KMS-11 (cell line): ENCODE data around the gene TMBIM1.
A peak's percentile ranks its signal among the peaks of the same experiment; 100 is the strongest.
"Not testable (repeated sequence)": the region's sequence is repeated elsewhere in the genome, so short reads cannot be mapped to it uniquely, and the experiment has no call there.

ENCODE experiments used
- H2AFZ ChIP-seq: fragments of 200-600 bp; sonication (generic); 2 replicates; pipeline ENCODE4 v1.6.1; 2016; ENCODE audit warnings: antibody characterized with exemption, mixed run types, low read depth
- H3K27ac ChIP-seq: fragments of 200-600 bp; sonication (generic); 2 replicates; pipeline ENCODE4 v1.6.1; 2016; ENCODE audit warnings: mild to moderate bottlenecking, mixed run types
- H3K27me3 ChIP-seq: fragments of 200-600 bp; sonication (generic); 2 replicates; pipeline ENCODE4 v1.6.1; 2017; ENCODE audit warnings: mild to moderate bottlenecking, low read depth, mixed run types, moderate library complexity; ENCODE audit not compliant: insufficient read depth
- H3K36me3 ChIP-seq: fragments of 200-600 bp; sonication (generic); 2 replicates; pipeline ENCODE4 v1.6.1; 2017; ENCODE audit warnings: mild to moderate bottlenecking, mixed run types; ENCODE audit not compliant: insufficient read depth
- H3K4me1 ChIP-seq: fragments of 200-600 bp; sonication (generic); 2 replicates; pipeline ENCODE4 v1.6.1; 2016; ENCODE audit warnings: mild to moderate bottlenecking, low read depth, mixed run types; ENCODE audit not compliant: poor library complexity, severe bottlenecking
- H3K4me2 ChIP-seq: fragments of 200-600 bp; sonication (generic); 2 replicates; pipeline ENCODE4 v1.7.0; 2016; ENCODE audit warnings: mild to moderate bottlenecking, mixed run types
- H3K4me3 ChIP-seq: fragments of 200-600 bp; sonication (generic); IDR thresholded peaks from 2 replicates; pipeline ENCODE4 v1.6.1; 2017; ENCODE audit warnings: low read depth, low read length, mixed read lengths; ENCODE audit not compliant: insufficient read depth
- H3K79me2 ChIP-seq: fragments of 200-600 bp; sonication (generic); 2 replicates; pipeline ENCODE4 v1.6.1; 2016; ENCODE audit warnings: low read depth, mixed run types; ENCODE audit not compliant: insufficient read depth
- H3K9ac ChIP-seq: fragments of 200-600 bp; sonication (generic); 2 replicates; pipeline ENCODE4 v1.6.1; 2016; ENCODE audit warnings: mild to moderate bottlenecking, mixed run types
- H4K20me1 ChIP-seq: fragments of 200-600 bp; sonication (generic); 2 replicates; pipeline ENCODE4 v1.6.1; 2016; ENCODE audit warnings: mild to moderate bottlenecking, mixed run types; ENCODE audit not compliant: insufficient read depth
- CTCF ChIP-seq: fragments of 200-600 bp; sonication (generic); conservative IDR thresholded peaks from 2 replicates; pipeline ENCODE4 v1.6.1; 2017; ENCODE audit warnings: low read depth, mild to moderate bottlenecking, antibody characterized with exemption, low read length, moderate library complexity, mixed read lengths

The TMBIM1 gene

GRCh38 chr2:218273908-218274249 is 18.4 kb downstream of the TMBIM1 start:
- H3K27ac ChIP-seq: no peak overlapping the region
- H3K79me2 ChIP-seq: peaks cover 22% of the 10 kb centered on the region; the same call in 1 of the 2 replicates
- H3K4me1 ChIP-seq: peaks cover 23% of the 10 kb centered on the region
- H2AFZ ChIP-seq: no peak overlapping the region
- H3K4me2 ChIP-seq: no peak overlapping the region
- H3K4me3 ChIP-seq: no peak overlapping the region
- H3K9ac ChIP-seq: no peak overlapping the region
- H3K27me3 ChIP-seq: no peaks in the 10 kb centered on the region
- TF ChIP-seq CTCF: no peak
- no peaks in the 10 kb centered on the region for H4K20me1 ChIP-seq
- H3K36me3 ChIP-seq: no peaks in the 10 kb centered on the region

GRCh38 chr2:218273214-218273907 is 18.9 kb downstream of the TMBIM1 start:
- not testable (repeated sequence) for H2AFZ ChIP-seq, H3K9ac ChIP-seq, H3K4me3 ChIP-seq, H4K20me1 ChIP-seq, H3K27me3 ChIP-seq, H3K36me3 ChIP-seq, H3K27ac ChIP-seq, H3K4me2 ChIP-seq
- peaks cover 25% of the 10 kb centered on the region for H3K4me1 ChIP-seq
- peaks cover 24% of the 10 kb centered on the region; the same call in 1 of the 2 replicates for H3K79me2 ChIP-seq

- H3K27ac ChIP-seq: no peak overlapping the region
- H3K79me2 ChIP-seq: peaks cover 24% of the 10 kb centered on the region; the same call in 1 of the 2 replicates
- H3K4me2 ChIP-seq: no peak overlapping the region; the same call in 1 of the 2 replicates
- H3K4me3 ChIP-seq: no peak overlapping the region
- peaks cover 25% of the 10 kb centered on the region for H3K4me1 ChIP-seq
- no peaks in the 10 kb centered on the region for H4K20me1 ChIP-seq
- peak; percentile 78 for TF ChIP-seq CTCF
- no peaks in the 10 kb centered on the region for H3K36me3 ChIP-seq
- H2AFZ ChIP-seq: no peak overlapping the region
- no peak overlapping the region for H3K9ac ChIP-seq
- no peaks in the 10 kb centered on the region for H3K27me3 ChIP-seq
These were observed 19.6 kb downstream of the TMBIM1 start for GRCh38 chr2:218272531-218273212.

GRCh38 chr2:218271865-218272530 is 20.3 kb downstream of the TMBIM1 start:
- Histone ChIP-seq H4K20me1 (no peaks in the 10 kb centered on the region), H3K36me3 (no peaks in the 10 kb centered on the region), H3K4me3 (no peak overlapping the region), H3K4me2 (peak overlapping the region; percentile 92; the same call in 1 of the 2 replicates), H3K27me3 (no peaks in the 10 kb centered on the region), H3K27ac (no peak overlapping the region), H3K4me1 (peaks cover 25% of the 10 kb centered on the region), H2AFZ (no peak overlapping the region), H3K9ac (no peak overlapping the region; the same call in 1 of the 2 replicates), H3K79me2 (peaks cover 24% of the 10 kb centered on the region; the same call in 1 of the 2 replicates)
- no peak for TF ChIP-seq CTCF
